HG02642 (cell line): ENCODE measurements around the gene UBE2J2.

Experiments
- ATAC-seq: cut with Tn5 transposase; IDR thresholded peaks from one replicate; pipeline ENCODE4 v1.9.1; 2021; ENCODE audit warnings: mild to moderate bottlenecking; ENCODE audit not compliant: unreplicated experiment, poor library complexity

The UBE2J2 gene

DNA sequence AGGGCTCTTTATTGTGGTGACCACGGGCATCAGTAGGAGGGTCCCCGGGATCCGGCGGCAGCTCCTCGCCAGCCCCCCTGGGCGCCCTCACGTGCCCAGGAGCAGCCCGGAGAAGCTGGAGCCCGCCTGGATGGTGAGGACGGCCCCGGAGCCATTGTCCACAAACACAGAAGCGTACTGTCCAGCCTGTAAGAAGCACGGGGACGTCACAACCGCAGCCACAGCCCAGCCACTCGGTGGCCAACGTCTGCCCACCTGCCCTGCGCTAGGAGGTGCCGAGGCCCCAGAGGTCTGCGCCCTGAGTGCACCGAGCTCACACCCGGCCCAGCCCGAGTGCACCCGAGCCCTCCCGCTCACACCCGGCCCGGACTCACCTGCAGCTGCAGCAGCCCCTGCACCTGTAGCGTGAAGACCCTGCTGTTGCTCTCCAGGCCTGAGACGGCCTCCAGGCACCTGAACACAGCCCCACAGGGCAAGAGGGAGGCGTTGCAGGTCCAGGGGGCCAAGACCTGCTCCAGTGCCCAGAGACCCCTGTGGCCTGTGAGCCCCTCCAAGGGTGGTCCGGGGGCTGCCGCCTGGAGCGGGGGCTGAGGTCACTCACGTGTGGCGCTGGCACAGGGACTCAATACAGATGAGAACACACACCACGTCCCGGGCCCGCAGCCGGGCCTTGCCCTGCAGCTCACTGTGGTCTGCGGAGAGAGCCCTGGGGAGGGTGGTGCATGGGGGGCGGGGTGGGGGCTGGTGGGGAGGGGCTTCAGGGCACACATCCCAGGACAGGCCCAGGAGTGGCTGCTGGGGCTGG, 31.0 kb downstream of the UBE2J2 start:
- ATAC-seq = no peak

DNA sequence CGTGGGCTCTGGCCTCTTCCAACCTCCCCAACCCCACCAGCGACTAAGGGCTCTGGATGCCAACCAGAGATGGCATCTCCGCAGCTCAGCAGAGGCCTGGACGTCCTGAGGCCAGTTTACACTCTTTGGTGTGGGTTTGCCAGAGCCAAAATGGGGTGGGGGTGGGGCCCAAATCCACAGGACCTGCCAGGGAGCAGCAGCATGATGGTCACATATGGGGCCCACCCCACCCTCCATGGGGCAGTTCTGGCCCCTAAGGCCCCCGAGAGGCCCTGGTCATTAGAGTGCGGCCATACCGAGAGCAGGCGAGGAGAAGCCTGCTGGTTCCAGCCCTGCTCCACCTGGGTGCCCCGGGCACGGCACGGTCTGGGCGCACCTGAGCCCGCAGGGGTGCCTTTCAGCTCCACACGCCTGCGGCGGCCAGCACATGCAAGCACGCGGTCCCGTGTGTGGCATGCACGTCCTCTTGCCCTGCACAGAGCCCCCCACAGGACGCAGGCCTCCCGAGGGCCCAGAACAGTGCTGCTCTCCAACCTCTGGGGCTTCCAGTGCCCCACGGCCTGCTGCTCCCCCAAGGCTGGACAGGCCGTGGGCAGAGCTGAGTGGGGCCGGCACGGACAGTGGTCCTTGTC, 31.9 kb downstream of the UBE2J2 start:
- ATAC-seq = no peak

- ATAC-seq = no peak
Measured at GRCh38 chr1:1240822-1241587, 32.6 kb downstream of the UBE2J2 start.

DNA sequence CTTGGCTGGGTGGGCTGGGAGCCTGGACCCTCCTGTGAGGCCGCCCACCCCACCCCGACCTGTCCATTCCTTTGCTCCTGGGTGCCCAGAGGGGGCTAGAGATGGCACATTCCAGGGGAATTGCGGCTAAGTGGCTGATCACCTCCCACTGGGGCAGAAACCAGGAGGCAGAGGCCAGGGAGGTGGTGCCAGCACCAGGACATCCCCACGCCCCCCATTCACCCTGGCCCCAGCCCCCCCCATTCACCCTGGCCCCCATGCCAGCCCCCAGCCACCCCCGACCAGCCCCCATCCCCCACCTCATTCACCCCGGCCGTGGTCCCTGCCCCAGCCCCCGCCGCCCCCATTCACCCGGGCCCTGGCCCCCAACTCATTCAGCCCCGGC, 33.3 kb downstream of the UBE2J2 start:
- no peak for ATAC-seq

DNA sequence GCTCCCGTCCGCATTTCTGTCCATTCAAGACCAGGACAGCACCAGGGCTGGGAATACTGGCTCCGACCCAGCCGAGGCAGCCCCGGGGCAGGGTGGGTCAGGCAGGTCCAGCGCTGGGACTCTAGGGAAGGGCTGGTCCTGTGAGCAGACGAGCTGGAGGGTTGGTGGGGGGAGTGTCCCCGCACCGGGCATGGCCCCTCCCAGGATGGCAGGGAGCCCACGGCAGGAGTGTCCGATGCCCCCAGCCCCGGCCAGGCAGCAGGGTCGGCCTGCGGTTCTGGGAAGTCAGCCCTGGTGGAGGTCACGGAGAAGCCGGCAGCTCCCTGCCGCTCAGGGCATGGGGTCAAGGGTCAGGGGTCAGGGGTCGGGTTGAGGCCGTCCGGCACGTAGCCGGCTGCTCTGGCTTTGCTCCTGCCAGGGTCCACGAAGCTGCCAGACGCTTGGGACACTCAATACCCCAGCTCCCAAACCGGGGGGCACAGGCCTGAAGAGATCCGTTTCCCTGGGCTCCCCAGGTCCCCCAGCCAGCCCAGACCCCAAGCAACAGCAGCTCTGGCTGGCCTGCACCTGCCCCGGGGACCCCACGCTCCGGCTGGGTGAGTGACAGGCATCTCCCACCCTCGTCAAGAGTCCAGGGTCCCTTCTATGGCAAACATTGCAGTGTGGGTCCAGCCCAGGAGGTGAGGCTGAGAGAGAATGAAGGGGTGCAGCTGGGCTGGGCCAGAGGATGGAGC, 33.9 kb downstream of the UBE2J2 start:
- ATAC-seq = no peak

DNA sequence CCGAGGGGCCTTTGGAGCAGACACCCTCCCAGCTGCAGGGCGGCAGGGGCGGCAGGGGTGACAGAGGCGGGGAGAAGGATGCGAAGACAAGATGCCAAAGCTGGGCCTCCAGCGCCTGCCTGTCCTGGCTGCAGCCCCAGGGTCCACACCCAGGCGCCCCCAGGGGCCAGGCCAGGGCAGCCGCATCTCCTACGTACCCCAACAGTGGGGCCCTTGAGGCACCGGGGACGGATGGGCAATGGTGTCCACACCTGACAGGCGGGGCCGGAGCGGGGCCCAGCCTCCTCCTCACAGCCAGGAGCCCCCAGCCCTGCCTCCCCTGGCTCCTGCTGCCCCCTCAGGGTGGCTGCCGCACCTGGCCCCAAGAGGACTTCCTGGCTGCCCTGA, 34.4 kb downstream of the UBE2J2 start:
- no peak for ATAC-seq

GRCh38 chr1:1238702-1239178, 34.9 kb downstream of the UBE2J2 start:
- ATAC-seq = no peak

DNA sequence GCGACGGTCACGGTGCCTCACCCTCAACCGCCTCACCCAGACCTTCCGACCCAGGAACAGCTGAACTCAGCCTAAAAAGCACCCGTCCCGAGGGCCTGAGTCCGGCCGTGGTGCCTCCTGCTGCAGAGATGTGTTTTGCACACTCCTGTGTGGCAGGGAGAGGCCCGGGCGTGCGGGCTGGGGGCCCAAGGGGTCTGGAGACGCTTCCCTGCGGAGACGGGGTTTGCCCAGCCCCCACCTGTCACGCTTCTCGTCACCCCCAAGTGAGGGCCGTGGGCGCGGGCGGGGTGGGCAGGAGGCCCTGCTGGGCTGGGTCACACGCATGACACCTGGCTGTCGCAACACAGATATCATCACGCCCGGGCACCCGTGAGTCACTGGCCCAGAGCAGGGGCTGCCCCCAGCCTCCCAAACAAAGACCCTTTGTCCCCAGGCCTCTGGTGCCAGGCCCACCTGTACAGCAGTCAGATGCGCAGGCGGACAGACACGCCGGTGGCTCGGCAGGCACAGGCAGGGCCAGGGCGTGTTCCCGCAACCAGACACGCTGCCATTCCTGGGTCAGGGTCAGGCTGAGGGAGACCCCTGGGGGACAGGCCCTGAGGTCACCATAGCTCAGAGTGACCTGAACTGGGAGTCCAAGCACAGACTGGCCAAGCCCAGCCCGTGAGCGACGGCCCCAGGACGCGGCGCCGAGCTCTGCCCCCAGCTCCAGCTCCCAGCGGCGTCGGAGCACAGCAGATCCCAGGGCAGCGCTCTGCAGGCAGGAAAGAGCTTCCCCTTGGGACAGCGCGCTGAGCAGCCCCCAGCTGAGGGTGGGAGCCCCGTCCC, 35.6 kb downstream of the UBE2J2 start:
- ATAC-seq = no peak

- no peak for ATAC-seq
Measured at GRCh38 chr1:1236945-1237873, 36.4 kb downstream of the UBE2J2 start.

- ATAC-seq = no peak
Measured at GRCh38 chr1:1236176-1236763, 37.4 kb downstream of the UBE2J2 start.

- ATAC-seq = no peak
Measured at GRCh38 chr1:1235016-1235744, 38.5 kb downstream of the UBE2J2 start.

DNA sequence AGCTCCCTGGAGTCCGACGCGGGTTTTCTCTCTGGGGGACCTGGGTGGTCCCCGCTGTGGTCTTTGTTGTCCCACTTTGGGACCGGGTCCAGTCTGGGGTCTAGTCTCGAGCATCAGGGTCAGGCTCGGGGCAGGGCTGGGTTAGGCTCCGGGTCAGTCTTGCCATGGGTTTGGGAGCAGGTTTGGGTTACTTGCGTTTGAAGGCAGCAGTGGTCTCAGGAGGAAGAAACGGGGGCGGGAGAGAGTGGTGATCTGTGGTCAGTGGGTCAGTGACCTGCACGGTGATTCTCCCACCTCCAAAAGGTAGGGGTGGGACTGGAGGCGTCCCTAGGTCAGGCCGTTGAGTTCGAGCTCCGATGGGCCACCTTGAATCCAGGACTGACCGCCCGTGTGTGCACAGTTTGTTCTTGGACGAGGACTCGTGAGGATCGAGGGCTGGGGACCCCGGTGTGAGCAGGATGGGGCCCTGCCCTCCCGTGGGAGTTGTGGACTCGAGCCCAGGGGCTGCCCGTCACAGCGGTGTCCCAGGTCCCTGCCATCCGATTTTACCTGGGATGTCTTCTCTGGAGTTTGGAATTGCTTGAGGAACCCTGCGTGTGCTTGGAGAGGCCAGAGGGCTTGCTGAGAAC, 39.4 kb downstream of the UBE2J2 start:
- ATAC-seq = no peak

GRCh38 chr1:1233567-1233892, 40.1 kb downstream of the UBE2J2 start:
- ATAC-seq = no peak

- ATAC-seq = no peak
Measured at GRCh38 chr1:1232796-1233566, 40.7 kb downstream of the UBE2J2 start.

- ATAC-seq = peak; percentile 8
Measured at GRCh38 chr1:1232208-1232795, 41.4 kb downstream of the UBE2J2 start, which contains the start of gene B3GALT6. TSS of gene B3GALT6 (plus strand) at chr1:1232237. CDS start at chr1:1232279, 42 bp downstream.
